HG03097 (cell line): ENCODE results near the gene PGM2.
"Not testable (repeated sequence)": the region's sequence is repeated elsewhere in the genome, so short reads cannot be mapped to it uniquely, and the experiment has no call there.

Source experiments
- ATAC-seq: cut with Tn5 transposase; IDR thresholded peaks from one replicate; pipeline ENCODE4 v1.9.1; 2021; ENCODE audit not compliant: unreplicated experiment, low FRiP score

The PGM2 gene

GRCh38 chr4:37826295-37827029 is at the start of gene PGM2:
Gene PGM2, plus strand, starts transcription at chr4:37826686. Its CDS starts 47 bp downstream, at chr4:37826733.
- ATAC-seq: peak; percentile 95

DNA sequence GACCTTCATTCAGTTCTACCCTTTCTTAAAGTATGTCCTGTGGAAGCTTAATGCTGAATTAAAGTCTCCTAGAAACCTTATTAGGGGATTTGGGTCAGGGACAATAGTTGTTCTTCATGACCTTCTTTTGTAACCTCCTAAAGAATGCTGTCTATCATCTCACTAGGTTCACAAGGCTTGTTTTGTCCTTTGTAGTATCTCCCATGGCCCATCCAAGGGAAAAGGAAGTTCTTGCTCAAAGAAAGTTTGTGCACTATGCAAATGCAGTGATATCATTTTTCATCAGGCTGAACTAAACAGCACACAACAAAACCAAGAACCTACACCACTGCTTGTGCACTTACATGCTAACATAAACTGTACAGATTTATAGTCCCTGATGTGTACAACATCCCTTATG is 46.6 kb upstream of the PGM2 start:
- no peak for ATAC-seq

DNA sequence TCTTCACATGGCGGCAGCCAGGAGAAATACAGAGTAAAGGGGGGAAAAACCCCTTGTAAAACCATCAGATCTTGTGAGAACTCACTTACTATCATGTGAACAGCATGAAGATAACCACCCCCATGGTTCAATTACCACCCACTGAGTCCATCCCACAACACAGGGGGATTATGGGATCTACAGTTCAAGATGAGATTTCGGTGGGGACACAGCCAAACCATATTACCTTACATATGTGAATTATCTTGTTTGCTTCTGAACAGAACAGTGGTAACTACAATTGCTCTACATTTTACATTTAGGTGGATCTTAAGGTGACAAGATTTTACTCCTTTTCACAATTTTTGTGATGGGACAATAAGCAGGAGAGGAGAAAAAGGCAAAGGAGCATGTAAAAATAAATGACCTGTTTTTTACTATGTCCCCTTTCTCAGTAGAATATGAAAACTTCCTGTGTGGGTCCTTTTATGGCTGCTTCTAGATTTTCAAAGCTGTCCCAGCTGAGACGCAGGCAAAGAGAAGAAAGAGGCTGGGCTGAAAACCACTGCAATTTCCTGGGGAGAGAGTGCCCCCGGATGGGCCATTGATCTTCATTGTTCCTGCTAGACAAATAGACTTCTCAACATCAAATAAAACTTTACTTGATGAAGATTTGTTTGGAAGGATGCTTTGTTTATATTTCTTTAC is 45.9 kb upstream of the PGM2 start:
- no peak for ATAC-seq

GRCh38 chr4:37781131-37781455 is 45.4 kb upstream of the PGM2 start:
- no peak for ATAC-seq

DNA sequence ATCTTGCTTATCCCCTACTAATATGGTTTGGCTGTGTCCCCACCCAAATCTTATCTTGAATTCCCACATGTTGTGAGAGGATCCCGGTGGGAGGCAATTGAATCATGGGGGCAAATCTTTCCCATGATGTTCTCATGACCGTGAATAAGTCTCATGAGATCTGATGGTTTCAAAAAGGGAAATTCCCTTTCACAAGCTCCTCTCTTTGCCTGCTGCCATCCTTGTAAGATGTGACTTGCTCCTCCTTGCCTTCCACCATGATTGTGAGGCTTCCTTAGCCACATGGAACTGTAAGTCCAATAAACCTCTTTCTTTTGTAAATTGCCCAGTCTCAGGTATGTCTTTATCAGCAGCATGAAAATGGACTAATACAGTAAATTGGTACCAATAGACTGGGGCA is 40.2 kb upstream of the PGM2 start:
- ATAC-seq: not testable (repeated sequence)

- ATAC-seq: not testable (repeated sequence)
Observed at GRCh38 chr4:37787883-37788460, 38.5 kb upstream of the PGM2 start.

GRCh38 chr4:37788819-37789218 is 37.7 kb upstream of the PGM2 start:
- ATAC-seq: no peak

- ATAC-seq: no peak
Observed at GRCh38 chr4:37792241-37792640, 34.2 kb upstream of the PGM2 start.

GRCh38 chr4:37793562-37793961 is 32.9 kb upstream of the PGM2 start:
- no peak for ATAC-seq

DNA sequence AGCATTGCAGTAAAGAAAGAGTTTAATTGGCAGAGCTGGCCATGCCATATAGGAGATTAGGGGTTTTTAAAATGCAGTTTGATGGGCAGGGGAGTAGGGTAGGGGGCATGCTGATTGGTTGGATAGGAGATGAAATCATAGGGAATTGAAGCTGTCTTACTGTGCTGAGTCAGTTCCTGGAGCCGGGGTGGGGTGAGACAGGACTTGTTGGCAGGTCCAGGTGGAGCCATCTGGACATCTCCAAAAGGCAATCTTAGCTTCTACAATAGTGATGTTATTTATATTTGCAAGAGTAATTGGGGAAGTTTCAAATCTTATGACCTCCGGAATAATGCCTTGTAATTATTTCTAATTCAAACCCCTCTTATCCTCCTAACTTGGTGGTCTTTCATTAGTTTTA is 32.4 kb upstream of the PGM2 start:
- ATAC-seq: no peak

DNA sequence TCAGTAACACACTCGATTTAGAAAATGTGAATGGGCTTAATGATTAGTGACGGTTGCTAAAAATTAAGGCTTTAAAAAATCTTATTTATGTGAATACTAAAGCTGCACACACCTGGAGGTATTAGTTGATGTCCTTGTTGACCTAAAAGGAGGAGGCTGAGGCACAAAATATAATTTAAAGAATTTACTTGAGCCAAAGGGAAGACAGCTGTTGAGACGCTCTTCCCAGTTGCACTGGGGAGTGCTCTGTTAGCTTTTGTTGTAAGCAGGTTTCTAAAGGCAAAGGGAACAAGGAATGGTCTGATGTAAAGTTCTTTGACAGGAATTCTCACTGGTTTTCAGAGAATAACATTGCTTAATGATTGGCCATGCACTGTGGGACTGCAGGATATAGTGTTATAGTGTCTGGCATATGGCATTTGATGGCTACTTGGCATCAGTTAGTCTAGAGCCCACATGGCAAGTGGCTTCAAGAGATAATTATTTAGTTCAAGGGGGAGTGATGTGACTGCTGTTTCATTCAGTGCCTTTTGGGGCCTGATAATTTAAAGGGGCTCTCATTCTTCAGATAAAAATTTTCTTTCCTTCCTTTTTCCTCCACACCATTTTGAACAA is 30.8 kb upstream of the PGM2 start:
- ATAC-seq: no peak

GRCh38 chr4:37797374-37797773 is 29.1 kb upstream of the PGM2 start:
- no peak for ATAC-seq

- no peak for ATAC-seq
Observed at GRCh38 chr4:37797923-37798322, 28.6 kb upstream of the PGM2 start.

GRCh38 chr4:37798616-37799015 is 27.9 kb upstream of the PGM2 start:
- ATAC-seq: no peak

- ATAC-seq: no peak
Observed at GRCh38 chr4:37799941-37800554, 26.4 kb upstream of the PGM2 start.

DNA sequence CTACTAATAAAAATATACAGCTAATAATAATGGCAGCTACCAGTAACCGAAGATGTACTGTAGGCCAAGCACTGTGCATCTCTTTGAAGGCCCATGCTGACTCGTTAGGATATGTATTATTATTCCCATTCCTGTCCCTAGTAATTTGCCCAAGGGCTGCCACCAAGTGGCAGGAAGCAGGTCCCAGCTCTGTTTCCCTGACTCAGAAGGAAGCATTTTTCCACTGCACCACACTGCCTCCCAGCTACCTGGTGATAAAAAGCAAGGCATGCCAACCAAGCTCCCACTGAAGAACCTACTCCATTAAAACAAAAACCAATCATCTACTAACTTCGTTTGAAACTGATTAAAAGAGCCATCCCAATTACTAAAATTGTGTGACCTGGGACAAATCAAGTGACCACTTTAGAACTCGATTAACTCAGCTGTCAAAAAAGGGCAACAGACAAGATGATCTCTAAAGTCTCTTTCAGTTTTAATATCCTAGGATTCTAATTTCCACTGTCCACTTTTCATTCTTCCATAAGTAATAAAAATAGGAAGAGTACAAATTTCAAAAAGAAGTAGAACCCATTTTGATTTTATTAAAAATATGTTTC is 24.3 kb upstream of the PGM2 start:
- no peak for ATAC-seq

- no peak for ATAC-seq
Observed at GRCh38 chr4:37803348-37803973, 23.0 kb upstream of the PGM2 start.

DNA sequence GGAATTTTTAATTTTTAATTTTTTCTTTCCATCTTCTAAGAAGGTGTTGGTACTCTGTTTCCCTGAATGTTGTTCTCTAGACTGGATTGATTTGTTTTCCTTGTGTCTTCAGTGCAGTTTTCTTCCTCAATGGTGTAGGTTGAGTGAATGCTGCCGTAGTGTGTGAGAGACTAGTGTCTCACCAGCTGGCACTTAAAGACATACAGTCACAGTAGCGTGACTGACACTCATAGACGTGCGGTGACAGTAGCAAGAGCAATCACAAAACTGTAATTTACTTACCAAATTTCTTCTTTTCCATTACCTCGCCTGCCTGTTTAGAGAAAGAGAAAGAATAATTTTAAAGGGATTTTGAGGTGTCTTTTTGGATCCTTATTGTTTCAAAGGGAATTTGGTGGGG is 21.4 kb upstream of the PGM2 start:
- ATAC-seq: no peak

DNA sequence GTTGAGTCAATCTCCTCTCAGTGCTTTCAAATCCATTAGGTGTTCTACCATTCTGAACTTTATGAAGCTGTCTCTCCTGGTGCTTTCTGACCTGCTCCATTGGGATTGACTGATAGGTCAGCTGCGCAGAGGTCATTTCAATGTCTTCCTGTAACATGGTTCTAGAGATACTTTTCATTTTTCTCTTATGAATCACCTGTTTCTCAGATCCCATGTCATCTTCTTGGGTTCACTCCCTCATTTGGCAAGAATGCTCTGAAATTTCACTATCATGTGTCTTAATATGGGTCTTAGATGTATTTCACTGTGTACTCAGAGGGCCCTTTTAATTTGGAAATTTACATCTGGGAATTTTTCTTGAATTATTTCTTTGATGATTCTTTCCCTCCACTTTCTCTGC is 13.8 kb upstream of the PGM2 start:
- no peak for ATAC-seq

DNA sequence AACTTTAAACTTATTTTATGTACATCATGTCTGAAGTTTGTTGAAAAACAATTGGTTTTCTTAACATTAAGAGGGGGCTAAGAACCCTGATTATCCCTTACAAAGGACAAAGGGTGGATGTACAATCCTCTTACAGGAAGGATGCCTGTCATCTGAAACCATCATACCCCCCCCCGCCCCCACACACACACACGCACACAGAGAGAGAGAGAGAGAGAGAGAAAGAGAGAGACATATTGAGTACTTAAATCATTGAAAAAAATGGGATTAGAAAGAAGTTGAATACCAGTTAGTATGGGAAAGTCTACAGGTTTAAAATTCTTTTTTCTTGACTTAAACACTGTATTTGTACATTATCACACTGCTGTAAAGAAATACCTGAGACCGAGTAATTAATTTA is 10.9 kb upstream of the PGM2 start:
- no peak for ATAC-seq
